Measurements from ENCODE around the gene VAC14. TPM values are rescaled to one million over a fixed set of nuclear protein-coding genes. Genes with fewer than 3 reads are reported as not detected.

Gene VAC14
- polyA plus RNA-seq, 1 donor from 2014 or later: 8.6 TPM

DNA sequence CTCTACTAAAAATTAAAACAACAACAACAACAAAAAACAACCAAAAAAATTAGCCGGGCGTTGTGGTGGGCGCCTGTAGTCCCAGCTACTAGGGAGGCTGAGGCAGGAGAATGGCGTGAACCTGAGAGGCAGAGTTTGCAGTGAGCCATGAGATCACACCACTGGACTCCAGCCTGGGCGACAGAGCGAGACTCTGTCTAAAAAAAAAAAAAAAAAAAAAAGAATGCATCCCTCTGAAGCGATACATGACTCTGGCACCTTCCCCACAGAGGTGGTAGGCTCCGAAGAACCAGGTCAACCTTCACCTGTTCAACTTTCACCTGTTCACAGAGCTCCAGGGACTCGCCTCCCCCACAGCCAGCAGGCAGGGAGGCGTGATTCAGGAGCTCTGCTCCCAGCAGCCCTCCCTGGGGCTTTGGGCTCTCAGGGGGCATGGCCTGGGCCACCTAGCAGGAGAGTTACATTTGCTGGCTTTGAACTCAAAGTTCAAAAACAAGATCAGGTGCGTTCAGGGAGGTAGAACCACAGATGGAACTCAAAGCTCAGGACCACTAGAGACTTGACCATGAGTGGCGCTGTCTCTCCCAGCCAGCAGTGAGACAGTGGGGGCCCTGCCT, 5.6 kb downstream of the VAC14 start:
- no peak overlapping the region for H3K4me2 ChIP-seq (ENCODE audit: low read length)
- H3K27me3 ChIP-seq (ENCODE audit: insufficient read depth, low read depth, low read length): no peaks in the 10 kb centered on the region
- no peaks in the 10 kb centered on the region for H3K9me3 ChIP-seq (ENCODE audit: low read length)
- no peak overlapping the region for H3K27ac ChIP-seq (ENCODE audit: low read length)
- peaks cover 36% of the 10 kb centered on the region for H3K79me2 ChIP-seq (replicated peaks; ENCODE audit: insufficient read depth, low read length)
- no peak for TF ChIP-seq EP300 (conservative IDR thresholded peaks at IDR 0.05; ENCODE audit: poor library complexity, severe bottlenecking)
- no peak for TF ChIP-seq RAD21 (conservative IDR thresholded peaks at IDR 0.05)
- TF ChIP-seq SMC3 (conservative IDR thresholded peaks at IDR 0.05; ENCODE audit: poor library complexity): no peak
- no peak for TF ChIP-seq POLR2AphosphoS5 (IDR thresholded peaks at IDR 0.05)
- TF ChIP-seq CTCF (IDR thresholded peaks at IDR 0.05; ENCODE audit: poor library complexity, severe bottlenecking): no peak
- TF ChIP-seq TAF1 (IDR thresholded peaks at IDR 0.05; ENCODE audit: low read depth): no peak
- no peak for TF ChIP-seq REST (IDR thresholded peaks at IDR 0.05; ENCODE audit: borderline replicate concordance)
- TF ChIP-seq EZH2 (IDR thresholded peaks at IDR 0.05; ENCODE audit: borderline replicate concordance, insufficient read depth, low read length, poor library complexity, severe bottlenecking): no peak
- no peak for TF ChIP-seq MXI1 (conservative IDR thresholded peaks at IDR 0.05; ENCODE audit: poor library complexity, severe bottlenecking)
- H4K20me1 ChIP-seq (ENCODE audit: insufficient read depth): no peaks in the 10 kb centered on the region
- H3F3A ChIP-seq (ENCODE audit: insufficient read depth, low read length, poor library complexity, severe bottlenecking): no peaks in the 10 kb centered on the region
- no peak overlapping the region for H3K9ac ChIP-seq (ENCODE audit: low read length)
- H3K9me2 ChIP-seq (ENCODE audit: insufficient read depth, low read length): no peaks in the 10 kb centered on the region
- no peaks in the 10 kb centered on the region for H3K36me3 ChIP-seq (ENCODE audit: insufficient read depth, low read length)
- H3K4me3 ChIP-seq (ENCODE audit: low read length): no peak overlapping the region
- H2AFZ ChIP-seq (ENCODE audit: low read depth, low read length): no peak overlapping the region

DNA sequence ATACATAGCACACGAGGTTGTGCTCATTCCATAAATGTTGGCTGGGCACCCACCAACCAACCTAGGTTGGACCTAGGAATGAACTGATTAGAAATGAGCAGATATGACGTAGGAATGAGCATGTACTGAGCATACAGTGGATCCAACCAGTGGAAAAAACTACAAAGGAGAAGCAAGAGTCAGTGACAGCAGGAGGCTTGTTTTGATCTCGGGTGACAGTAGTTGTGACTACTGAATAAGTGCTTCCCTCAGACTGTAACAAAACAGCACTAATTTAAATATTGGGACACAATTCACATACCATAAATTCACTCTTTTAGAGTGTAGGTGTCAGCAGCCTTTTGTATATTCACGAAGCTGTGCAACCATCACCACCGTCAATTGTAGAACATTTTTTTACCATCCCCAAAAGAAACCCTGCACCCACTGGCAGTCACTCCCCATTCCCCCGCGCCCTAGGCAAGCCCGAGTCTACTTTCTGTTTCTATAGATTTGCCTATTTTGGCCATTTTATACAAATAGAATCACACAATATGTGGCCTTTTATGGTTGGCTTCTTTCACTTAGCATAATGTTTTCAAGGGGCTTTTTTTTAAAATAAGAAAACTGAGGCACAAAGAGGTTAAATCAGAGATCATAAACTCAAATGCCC, 7.0 kb downstream of the VAC14 start:
- Histone ChIP-seq H3K79me2 (replicated peaks; ENCODE audit: insufficient read depth, low read length) (peaks cover 22% of the 10 kb centered on the region), H3F3A (ENCODE audit: insufficient read depth, low read length, poor library complexity, severe bottlenecking) (no peaks in the 10 kb centered on the region), H3K9me3 (ENCODE audit: low read length) (no peaks in the 10 kb centered on the region)

More for the DNA sequence above, 7.0 kb downstream of the VAC14 start:
- no peak overlapping the region for H3K9ac ChIP-seq (ENCODE audit: low read length)
- H3K27me3 ChIP-seq (ENCODE audit: insufficient read depth, low read depth, low read length): no peaks in the 10 kb centered on the region
- H3K4me2 ChIP-seq (ENCODE audit: low read length): no peak overlapping the region
- TF ChIP-seq CTCF (IDR thresholded peaks at IDR 0.05; ENCODE audit: poor library complexity, severe bottlenecking) (no peak), RAD21 (conservative IDR thresholded peaks at IDR 0.05) (no peak)
- H3K4me3 ChIP-seq (ENCODE audit: low read length): no peak overlapping the region
- H3K27ac ChIP-seq (ENCODE audit: low read length): no peak overlapping the region
- H3K9me2 ChIP-seq (ENCODE audit: insufficient read depth, low read length): no peaks in the 10 kb centered on the region
- no peaks in the 10 kb centered on the region for H4K20me1 ChIP-seq (ENCODE audit: insufficient read depth)
- H2AFZ ChIP-seq (ENCODE audit: low read depth, low read length): no peak overlapping the region
- H3K36me3 ChIP-seq (ENCODE audit: insufficient read depth, low read length): no peaks in the 10 kb centered on the region
